GM12864 (cell line): Measurements from ENCODE around the gene SMAD1.

Source experiments
- DNase-seq: peaks from one replicate; pipeline ENCODE4 v3.0.0-alpha.2; 2011; ENCODE audit warnings: low read depth
- H3K4me3 ChIP-seq: 2 replicates; pipeline ENCODE4 v1.5.1; 2011; ENCODE audit warnings: mild to moderate bottlenecking, low read depth, low read length, control low read depth
- CTCF ChIP-seq: IDR thresholded peaks from 2 replicates; pipeline ENCODE4 v1.5.1; 2011; ENCODE audit warnings: low read depth, mild to moderate bottlenecking, moderate library complexity, low read length, control low read depth, inconsistent platforms; ENCODE audit errors: missing control alignments

The SMAD1 gene

GRCh38 chr4:145440292-145441007 is 41.2 kb upstream of the SMAD1 start:
- TF ChIP-seq CTCF, result no peak
- H3K4me3 ChIP-seq, result no peak overlapping the region
- no peak for DNase-seq

DNA sequence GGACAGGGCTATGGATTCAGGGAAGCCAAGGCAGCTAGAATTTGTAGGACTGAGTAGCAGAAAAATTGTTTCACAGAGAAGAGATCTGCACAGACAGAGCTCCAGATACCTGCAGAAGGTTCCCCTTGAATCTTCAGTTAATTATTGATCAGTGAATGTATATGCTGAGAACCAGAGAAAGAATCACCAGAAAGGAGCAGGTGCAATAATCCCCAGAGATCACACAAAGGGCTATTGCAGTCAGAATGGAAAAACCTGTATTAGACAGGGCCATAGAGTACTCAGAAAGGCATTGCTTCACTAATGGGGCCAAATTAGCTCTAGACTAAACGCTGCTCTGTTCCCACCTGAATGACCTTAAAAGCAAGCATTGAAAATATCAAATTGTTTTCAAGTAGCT is 35.5 kb upstream of the SMAD1 start:
- no peak for TF ChIP-seq CTCF

GRCh38 chr4:145451895-145452294 is 29.8 kb upstream of the SMAD1 start:
- H3K4me3 ChIP-seq, result no peak overlapping the region
- no peak for TF ChIP-seq CTCF
- no peak for DNase-seq

More for the DNA sequence above, 35.5 kb upstream of the SMAD1 start:
- no peak for DNase-seq
- no peak overlapping the region for H3K4me3 ChIP-seq

DNA sequence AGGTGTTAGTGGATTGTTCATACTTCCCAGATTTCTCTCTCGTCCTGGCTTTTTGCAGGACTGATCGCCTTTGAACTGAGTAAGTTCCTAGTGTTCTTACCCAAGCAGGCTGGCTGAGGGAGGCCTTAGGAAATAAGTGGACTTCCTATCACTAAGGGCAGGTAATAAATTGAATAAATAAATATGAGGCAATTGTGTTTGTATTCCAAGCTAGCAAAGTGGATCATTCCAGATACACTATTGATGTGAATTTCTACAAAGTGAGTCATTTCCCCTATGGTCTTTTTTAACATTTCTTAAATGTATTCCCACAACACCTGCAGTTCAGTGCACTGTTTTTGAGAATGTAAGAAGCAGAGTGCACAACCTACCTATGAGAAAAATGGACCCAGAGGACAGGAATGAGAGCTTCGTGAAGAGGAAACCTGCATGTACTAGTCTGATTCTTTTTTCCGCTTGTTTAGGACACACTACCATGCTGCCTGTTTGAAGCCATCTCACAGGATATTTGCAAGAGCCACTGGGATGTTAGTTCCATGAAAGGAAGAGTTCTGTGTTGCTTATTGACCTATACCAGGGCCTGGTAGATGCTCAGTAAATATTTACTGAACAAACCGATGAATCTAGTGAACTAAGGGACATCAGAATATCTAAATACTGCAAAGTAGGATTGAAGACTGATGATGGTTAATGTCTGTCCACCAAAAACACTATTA is 29.0 kb upstream of the SMAD1 start:
- no peak overlapping the region for H3K4me3 ChIP-seq
- DNase-seq, result no peak
- no peak for TF ChIP-seq CTCF

DNA sequence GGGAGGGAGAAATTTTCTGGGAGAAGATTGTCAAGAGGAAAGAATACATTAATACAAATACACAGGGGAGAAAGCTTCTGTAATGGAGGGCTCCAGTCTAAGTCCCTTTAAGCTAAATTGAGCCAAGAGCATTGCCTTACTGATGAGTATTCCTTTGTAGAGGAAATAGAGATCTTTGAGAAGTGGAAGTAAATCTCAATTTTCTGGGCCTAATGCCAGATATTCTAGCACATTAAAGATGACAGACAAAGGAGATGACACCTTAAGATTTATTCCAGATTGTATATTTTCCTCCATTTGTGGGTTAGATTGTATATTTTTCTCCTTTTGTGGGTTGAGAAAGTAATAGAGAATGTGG is 28.5 kb upstream of the SMAD1 start:
- no peak overlapping the region for H3K4me3 ChIP-seq
- no peak for TF ChIP-seq CTCF
- no peak for DNase-seq

DNA sequence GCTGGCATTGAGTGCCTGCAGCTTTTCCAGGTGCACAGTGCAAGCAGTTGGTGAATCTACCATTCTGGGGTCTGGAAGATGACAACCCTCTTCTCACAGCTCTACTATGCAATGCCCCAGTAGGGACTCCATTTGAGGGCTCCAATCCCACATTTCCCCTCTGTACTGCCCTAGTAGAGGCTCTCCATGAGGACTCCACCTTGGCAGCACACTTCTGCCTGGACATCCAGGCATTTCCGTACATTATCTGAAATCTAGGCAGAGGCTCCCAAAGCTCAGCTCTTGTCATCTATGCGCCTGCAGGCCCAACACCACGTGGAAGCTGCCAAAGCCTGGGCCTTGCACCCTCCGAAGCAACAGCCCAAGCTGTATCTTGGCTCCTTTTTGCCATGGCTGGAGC is 8.4 kb upstream of the SMAD1 start:
- H3K4me3 ChIP-seq, result no peak overlapping the region
- no peak for TF ChIP-seq CTCF
- no peak for DNase-seq

GRCh38 chr4:145480257-145480656 is 1.4 kb upstream of the SMAD1 start:
- no peak overlapping the region for H3K4me3 ChIP-seq
- DNase-seq, result no peak
- no peak for TF ChIP-seq CTCF
